Fibroblast of pulmonary artery (primary cell): ENCODE data around the gene KLHL21.
"Not testable (repeated sequence)": the region's sequence is repeated elsewhere in the genome, so short reads cannot be mapped to it uniquely, and the experiment has no call there.

Experiments used
- DNase-seq: peaks from one replicate; pipeline ENCODE4 v3.0.0-alpha.2; 2010; ENCODE audit warnings: low read depth
- H3K4me3 ChIP-seq: replicated peaks from 2 replicates; pipeline ENCODE4 v1.5.1; 2011; ENCODE audit warnings: low read depth, mild to moderate bottlenecking, control low read depth, low read length, moderate library complexity
- CTCF ChIP-seq: IDR thresholded peaks from 2 replicates; pipeline ENCODE4 v1.5.1; 2011; ENCODE audit warnings: mild to moderate bottlenecking, control low read depth, low read length, inconsistent platforms; ENCODE audit errors: missing control alignments

KLHL21 gene

GRCh38 chr1:6603238-6603914 lies 707 bp upstream of the KLHL21 start:
- peak; percentile 81 for DNase-seq
- TF ChIP-seq CTCF, result no peak
- peak overlapping the region; percentile 53 for H3K4me3 ChIP-seq

- no peak for DNase-seq
- peak overlapping the region; percentile 95 for H3K4me3 ChIP-seq
- TF ChIP-seq CTCF, result no peak
These were observed 573 bp downstream of the KLHL21 start for GRCh38 chr1:6601923-6602668.

DNA sequence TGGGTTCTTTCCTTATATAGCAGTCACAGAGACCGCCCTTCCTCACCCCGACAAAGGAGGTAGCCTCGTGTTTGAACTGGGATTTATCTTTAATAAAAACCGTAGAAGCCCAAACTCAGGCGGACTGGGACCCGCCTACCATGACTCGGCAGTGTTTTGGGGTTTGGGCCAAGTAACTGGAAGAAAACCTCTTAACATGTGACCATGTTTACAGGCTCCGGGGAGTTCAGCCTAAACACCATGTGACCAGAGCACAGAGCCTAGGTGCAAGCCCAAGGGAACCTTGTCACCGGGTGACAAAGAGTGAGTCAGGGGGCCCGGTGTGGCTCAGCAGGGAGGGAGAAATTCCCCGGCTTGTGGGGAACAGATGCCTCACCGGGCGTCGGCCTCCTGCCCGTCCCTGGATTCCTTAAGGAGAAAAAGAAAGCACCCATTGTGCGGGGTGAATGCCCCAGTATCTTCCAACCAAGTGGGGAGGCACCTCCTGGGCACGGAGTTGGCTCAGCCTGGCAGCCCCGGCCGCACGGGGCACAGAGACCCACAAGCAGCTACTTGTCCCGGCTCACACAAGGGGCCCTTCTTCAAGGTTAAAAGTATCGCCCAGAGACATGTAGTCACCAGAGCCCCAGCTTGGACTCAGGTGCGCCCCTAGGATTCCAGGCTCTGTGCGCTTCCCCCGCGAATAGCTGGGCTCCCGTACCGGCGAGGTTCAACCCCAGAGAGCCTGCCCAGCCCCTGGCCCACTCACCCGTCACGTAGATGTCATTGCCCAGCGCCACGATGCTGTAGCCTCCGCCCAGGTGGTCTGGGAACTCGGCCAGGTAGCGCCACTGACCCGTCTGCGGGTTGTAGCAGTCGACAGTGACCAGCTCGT lies 1.4 kb downstream of the KLHL21 start:
- peak; percentile 94 for DNase-seq
- peak overlapping the region; percentile 95 for H3K4me3 ChIP-seq
- TF ChIP-seq CTCF, result no peak

DNA sequence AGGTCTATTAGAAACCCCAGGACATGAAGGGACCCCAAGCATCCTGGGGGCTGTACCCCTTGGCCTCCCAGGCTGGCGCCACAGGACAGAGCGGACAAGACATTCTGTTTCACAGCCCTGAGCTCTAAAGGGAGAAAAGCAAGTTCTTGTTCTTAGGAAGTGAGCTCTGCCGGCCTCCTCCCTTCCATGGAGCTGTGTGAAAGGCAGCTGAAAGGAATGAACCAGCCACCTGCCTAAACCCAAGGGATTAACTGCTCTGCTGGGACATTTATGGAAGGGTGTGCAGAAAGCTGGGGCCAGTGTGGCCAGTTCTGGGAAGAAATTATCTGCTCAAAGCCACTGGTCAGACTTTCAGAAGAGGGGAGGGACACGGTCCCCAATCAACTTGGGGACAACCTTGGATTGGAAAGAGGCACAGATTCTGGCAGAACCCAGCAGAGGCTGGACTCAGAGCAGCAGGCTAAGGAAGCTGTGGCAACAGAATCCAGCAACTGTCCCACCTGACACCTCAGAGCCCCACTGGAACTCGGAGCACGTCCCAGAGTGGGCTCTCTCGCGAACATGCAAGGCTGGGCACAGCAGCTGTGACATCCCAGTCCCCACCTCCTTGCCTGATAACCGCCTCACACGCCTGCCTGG lies 2.1 kb downstream of the KLHL21 start:
- TF ChIP-seq CTCF, result no peak
- no peak for DNase-seq
- peak overlapping the region; percentile 95 for H3K4me3 ChIP-seq

DNA sequence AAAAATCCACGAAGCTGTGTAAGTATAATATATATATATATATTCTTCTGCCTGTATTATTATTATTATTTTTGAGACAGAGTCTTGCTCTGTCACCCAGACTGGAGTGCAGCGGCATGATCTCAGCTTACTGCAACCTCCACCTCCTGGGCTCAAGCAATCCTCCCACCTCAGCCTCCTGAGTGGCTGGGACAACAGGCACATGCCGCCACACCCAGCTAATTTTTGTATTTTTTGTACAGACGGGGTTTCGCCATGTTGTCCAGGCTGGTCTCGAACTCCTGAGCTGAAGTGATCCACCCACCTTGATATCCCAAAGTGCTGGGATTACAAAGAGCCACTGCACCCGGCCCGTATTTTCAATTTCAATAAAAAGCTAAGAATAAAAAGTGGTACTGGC lies 2.7 kb downstream of the KLHL21 start:
- not testable (repeated sequence) for DNase-seq
- peak overlapping the region; percentile 95 for H3K4me3 ChIP-seq

- no peak for TF ChIP-seq CTCF
- peak overlapping the region; percentile 95 for H3K4me3 ChIP-seq
- no peak for DNase-seq
These were observed 3.3 kb downstream of the KLHL21 start for GRCh38 chr1:6599141-6599975.
